Embryonic facial prominence (tissue), 1 donor: ENCODE measurements around the gene NEUROG1.

ENCODE experiments used
- DNase-seq: peaks from one replicate; pipeline ENCODE4 v3.0.0-alpha.2; 2016; ENCODE audit errors: extremely low spot score

The NEUROG1 gene

DNA sequence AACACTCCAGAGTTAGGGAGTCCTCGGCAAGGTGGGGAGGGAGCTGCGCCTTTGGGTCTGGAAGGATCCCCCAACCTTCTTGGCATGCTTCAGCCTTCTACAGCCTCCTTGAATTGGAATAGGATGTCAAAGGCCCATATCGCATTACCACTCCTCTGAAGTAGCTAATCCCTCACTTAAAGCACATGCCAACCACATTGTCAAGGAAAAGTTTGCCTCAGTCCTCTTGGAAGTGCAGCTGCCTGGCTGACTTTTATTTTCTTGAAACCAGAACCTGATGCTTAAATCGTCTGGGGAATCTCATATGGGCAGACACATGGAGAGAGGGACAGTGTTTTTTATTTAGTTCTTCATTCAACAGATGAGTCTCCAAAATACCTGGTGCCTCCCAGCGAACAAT is 28.6 kb upstream of the NEUROG1 start:
- no peak for DNase-seq

DNA sequence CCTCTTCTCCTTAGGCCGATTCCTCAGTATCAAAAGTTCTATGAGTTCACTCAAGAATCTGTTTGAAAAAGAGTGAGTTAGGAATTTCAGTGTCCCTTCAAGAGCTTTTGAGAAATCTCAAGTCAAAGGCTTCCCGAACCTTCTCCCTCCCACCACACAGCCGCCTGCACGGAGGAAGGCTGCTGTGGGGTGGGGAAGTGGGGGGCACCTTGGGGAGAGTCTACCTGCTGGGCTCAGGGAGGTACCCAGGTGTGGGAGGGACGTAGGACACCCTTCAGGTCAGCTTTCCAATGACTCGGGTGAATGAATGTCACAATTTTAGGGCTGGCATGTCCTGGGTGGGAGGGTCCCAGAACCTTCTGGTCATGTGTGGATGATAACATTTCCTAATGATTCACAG is 25.5 kb upstream of the NEUROG1 start:
- DNase-seq, result no peak

DNA sequence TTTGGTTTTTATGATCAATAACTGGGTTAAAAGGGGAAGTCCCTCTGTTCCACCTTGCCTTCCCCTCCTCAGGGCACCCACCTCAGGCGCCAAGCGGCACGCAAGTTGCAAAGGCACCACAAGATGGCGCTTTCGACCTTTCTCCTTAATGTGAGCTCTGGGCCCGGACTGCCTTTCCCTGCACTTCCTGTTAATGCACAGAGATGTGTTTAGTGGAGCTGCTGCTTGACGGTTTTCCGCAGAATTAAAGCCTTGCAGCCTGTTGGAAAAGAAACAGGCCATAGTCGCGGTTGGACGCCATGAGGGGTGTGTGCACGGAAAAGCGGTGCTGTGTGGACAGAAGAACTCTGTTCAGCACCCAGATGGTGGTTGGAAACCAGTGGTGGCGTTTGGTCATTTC is 25.1 kb upstream of the NEUROG1 start:
- peak; percentile 80 for DNase-seq

DNA sequence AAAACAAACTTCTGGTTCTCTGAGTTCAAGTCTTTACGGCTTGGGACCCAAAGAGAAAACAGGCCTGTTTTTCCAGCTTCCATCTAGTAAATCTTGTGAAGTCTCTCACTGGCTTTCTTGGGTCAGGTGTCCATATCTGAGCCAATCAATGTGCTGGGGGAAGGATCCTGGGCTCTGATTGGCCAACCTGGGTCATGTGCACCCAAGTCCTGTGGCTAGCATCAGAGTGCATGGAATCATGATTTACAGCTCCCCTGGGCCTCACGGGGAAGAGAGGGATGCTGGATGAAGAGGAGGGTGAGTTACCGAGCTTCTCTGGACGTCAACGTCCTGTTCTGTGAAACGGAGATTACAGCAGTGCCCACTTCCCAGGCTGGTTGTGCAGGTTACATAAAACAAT is 23.6 kb upstream of the NEUROG1 start:
- DNase-seq, result no peak

GRCh38 chr5:135557076-135557838 is 21.5 kb upstream of the NEUROG1 start:
- DNase-seq, result no peak

DNA sequence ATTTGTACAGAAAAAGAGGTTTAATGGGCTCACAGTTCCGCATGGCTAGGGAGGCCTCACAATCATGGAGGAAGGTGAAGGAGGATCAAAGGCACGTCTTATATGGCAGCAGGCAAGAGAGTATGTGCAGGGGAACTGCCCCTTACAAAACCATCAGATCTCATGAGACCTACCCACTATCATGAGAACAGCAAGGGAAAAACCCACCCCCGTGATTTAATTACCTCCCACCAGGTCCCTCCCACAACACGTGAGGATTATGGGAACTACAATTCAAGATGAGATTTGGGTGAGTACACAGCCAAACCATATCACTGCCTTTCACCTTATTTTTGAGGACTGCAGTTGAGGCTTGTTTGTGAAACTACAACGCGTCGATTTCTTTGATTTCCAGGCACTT is 20.9 kb upstream of the NEUROG1 start:
- DNase-seq, result no peak

GRCh38 chr5:135555530-135555929 is 19.8 kb upstream of the NEUROG1 start:
- DNase-seq, result no peak

GRCh38 chr5:135553688-135554462 is 18.1 kb upstream of the NEUROG1 start:
- DNase-seq, result no peak

GRCh38 chr5:135551593-135552447 is 16.1 kb upstream of the NEUROG1 start:
- DNase-seq, result peak; percentile 40

DNA sequence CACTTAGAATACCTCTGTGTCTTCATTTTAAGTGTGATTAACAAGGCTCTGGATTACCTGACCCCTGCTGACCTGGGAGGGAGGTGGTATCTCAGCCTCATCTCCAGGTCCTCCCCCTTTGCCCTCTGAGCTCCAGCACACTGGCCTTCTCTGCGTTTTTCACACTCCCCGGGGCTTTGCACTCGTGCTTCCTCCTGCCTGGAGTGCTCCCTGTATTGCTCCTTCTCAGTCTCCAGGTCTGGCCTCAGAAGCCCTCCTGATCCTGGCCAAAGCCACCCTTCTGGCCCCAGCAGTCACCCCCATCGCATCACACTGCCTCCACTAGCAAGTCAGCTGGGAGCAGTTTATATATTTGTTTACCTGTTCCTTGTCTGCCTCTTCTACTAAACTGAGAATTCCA is 13.6 kb upstream of the NEUROG1 start:
- no peak for DNase-seq

GRCh38 chr5:135547590-135548254 is 12.0 kb upstream of the NEUROG1 start:
- no peak for DNase-seq

- no peak for DNase-seq
Measured at GRCh38 chr5:135546912-135547311, 11.1 kb upstream of the NEUROG1 start.

GRCh38 chr5:135546101-135546500 is 10.3 kb upstream of the NEUROG1 start:
- DNase-seq, result no peak

DNA sequence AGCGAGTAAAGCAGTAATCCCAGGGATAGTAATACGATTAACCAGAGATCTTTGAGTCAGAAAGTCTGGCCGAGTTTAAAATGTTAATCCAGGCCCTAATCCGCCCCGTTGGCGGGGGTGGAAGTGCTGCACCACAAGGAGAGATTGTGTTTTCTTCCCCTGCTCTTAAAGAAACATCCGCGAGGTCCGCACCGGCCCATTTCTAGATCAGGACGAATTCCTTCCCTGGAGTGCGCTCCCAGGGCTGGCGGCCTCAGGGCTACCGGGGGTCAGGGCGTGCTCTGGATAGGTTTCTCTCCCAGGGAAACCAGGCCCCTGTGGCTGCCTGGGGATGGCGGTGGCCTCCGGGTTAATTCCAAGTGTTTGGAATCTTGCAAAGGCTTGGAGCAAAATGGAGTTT is 9.3 kb upstream of the NEUROG1 start:
- no peak for DNase-seq

DNA sequence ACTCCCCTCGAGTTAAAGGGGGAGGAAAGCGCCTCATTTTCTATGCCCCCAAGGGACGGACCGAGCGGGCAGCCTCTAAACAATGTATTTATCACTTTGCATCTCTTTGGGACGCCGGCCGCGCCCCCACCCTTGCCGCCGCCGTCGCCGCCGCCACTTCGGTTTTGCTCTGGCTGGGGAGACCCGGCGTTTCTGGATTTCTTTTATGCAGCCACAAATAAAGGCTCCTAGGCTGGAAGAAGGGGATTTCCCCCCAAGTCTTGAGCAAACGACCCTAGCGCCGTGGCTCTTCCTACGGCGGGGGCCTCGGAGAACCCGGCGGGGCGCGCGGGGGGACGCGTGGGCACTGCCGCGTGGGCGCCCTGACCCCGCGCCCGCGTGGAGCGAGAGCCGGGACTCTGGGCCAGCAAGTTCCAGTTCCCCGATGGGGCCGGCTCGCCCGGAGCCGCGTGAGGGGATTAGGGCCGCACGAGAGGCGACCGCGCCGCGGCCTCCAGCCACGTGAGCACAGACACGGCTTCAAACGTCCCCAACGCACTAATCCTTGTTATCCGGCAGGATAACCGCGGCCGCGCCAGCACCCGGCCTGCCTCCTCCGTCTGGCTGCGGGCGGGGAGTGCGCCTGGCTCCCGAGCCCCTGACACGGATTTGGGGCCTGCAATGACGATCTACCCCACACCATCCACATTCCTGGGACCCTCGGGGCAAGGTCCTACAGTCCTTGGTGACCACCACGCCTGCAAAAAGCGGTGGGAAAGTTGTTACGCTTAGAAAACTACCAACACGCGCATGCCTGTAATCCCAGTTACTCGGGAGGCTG is 7.9 kb upstream of the NEUROG1 start:
- DNase-seq, result no peak

DNA sequence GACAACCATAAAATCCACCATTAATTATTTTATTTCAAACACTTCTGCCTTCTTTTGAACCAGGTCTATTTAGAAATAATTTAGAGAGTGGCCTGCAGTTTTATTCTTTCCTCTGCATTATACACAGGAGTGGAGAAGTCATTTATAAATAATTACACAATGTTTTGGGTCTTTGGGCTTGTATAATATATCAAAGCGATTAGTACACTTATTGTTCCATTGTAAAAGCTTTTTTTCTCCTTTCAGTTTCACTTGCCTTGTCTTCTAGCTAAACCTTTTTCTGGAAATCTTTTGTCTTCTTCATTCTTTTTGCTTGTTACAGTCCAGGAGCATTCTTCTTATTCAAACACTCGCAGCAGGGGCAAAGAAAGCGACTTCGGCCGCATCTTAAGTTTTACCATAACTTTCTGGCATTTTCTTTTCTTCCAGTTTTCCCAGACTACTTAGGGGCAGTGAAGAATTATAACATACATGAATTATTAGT is 7.3 kb upstream of the NEUROG1 start:
- no peak for DNase-seq

DNA sequence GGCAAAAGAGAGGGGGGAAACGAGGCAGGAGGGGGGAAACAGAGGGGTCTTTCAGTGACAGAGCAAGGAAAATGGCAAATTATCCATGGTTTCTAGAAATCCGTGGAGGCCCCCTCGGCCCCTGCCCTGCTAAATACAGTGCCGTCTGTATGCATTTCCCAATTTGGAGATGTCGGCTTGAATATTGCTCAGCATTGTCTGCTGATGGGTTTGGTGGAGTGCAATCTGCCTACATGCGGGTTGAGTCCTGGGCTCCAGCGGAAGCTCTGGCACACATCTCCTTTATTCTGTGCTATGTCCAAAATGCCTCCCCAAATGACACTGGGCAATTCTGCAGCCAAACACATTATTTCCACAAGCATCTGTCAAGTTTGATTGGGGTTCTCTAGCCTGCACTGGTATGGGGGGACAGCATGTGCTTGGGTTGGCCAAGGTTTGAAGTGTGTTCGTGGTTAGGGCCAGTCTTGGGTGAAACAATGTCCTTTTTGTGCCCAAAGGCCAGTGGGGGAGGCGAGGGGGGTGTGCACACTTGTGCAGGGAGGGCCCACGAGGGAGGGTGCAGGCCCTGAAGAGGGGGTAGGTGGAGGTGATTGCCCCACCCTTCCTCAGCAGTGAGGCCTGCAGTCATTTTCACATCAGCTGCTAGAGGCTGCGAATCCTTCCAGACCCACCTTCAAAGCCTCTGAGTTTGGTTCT is 6.2 kb upstream of the NEUROG1 start:
- no peak for DNase-seq

DNA sequence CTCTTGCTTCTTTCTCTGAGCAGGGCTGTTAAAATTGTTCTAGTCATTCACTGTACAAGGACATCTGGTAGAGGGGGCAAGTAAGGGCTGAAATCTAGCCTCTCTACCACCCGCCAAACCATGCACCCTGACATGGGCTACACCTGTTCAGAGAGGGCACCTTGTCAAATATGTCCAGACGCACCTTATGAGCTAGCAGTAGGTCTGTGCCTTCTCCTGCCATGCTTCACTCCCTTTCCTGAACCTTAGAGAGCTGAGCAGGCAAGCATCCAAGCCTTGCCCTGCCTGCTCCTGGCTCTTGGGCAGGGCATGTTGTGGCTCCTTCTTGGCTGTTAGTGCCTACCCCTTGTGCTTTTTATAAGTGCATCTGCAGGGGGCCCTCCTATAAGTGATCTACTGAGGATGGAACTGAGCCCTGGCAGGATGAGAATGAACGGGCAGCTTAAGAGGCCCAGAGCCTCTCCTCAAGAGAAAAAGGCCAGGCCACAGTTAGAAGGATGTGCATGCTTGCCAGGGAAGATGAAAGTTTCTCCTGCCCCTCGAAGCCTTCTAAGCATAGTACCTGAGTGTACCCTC is 3.8 kb upstream of the NEUROG1 start:
- DNase-seq, result no peak

DNA sequence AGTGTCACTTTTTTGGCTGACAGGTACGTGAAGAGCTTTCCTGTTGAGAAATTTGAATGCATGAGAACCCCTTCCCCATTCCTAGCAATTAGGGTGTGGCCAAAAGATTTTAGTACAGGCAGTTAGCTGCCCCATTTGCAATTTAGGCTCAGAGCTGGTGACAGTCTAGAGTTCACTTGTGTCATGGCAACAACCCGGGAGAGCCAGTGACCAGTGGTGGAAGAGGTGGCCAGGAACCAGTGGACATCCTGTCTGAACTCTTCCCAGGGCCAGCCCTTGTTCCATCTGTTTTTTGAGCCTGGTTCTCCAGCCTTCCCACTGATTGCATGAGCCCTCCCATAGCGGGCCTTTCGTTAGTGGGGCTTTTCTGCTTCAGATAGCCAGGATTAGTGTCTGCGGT is 2.5 kb upstream of the NEUROG1 start:
- DNase-seq, result no peak

- DNase-seq, result no peak
Measured at GRCh38 chr5:135537745-135538144, 2.0 kb upstream of the NEUROG1 start.
